IMR-90 (cell line): Measurements from ENCODE around the gene STIM1. TPM values are rescaled to one million over a fixed set of nuclear protein-coding genes. Genes with fewer than 3 reads are reported as not detected.

Experiments
- ATAC-seq: fragments of 200-7000 bp; cut with Tn5 transposase; 2 replicates; pipeline ENCODE4 v1.9.1; 2020; ENCODE audit warnings: low read depth, mild to moderate bottlenecking, moderate library complexity
- BruUV-seq: library from RNA; stranded (reverse); fragments of 400-500 nt; replicated peaks from 2 replicates; lab custom pipeline; 2021; lab: Mats Ljungman, UMichigan
- CTCF ChIA-PET: fragments of 300-600 bp; formaldehyde crosslinking; extraction: SDS; loops from one replicate; lab custom pipeline; 2021; ENCODE audit warnings: antibody characterized with exemption; lab: Yijun Ruan, JAX
- POLR2A ChIA-PET: fragments of 300-600 bp; sonication (Branson Sonifier 250); formaldehyde crosslinking; loops from one replicate; lab custom pipeline; 2022; ENCODE audit warnings: antibody characterized with exemption; ENCODE audit not compliant: unreplicated experiment; lab: Charles Lee
- DNase-seq: peaks from one replicate; pipeline ENCODE4 v3.0.0; 2013
- H2AFZ ChIP-seq: replicated peaks from 2 replicates; pipeline ENCODE3; 2013; ENCODE audit warnings: low read length, mild to moderate bottlenecking; ENCODE audit not compliant: poor library complexity
- H2AK5ac ChIP-seq: 2 replicates; pipeline ENCODE4 v1.6.1; 2013; ENCODE audit warnings: low read depth, low read length, inconsistent platforms
- H2AK9ac ChIP-seq: replicated peaks from 2 replicates; pipeline ENCODE3; 2013; ENCODE audit warnings: mild to moderate bottlenecking, low read depth, low read length, moderate library complexity; ENCODE audit not compliant: poor library complexity
- H2BK120ac ChIP-seq: 2 replicates; pipeline ENCODE4 v1.6.1; 2013; ENCODE audit warnings: low read depth, low read length, inconsistent platforms
- H2BK15ac ChIP-seq: 3 replicates; pipeline ENCODE4 v1.6.1; 2013; ENCODE audit warnings: low read depth, low read length, inconsistent platforms
- H2BK20ac ChIP-seq: 2 replicates; pipeline ENCODE4 v1.6.1; 2013; ENCODE audit warnings: low read depth, mild to moderate bottlenecking, inconsistent platforms, low read length, moderate library complexity
- H2BK5ac ChIP-seq: 2 replicates; pipeline ENCODE4 v1.6.1; 2013; ENCODE audit warnings: mild to moderate bottlenecking, low read depth, low read length, inconsistent platforms; ENCODE audit not compliant: poor library complexity, severe bottlenecking
- H3K14ac ChIP-seq: replicated peaks from 2 replicates; pipeline ENCODE4 v1.6.1; 2013; ENCODE audit warnings: low read depth, low read length, inconsistent platforms
- H3K18ac ChIP-seq: 2 replicates; pipeline ENCODE4 v1.6.1; 2013; ENCODE audit warnings: low read depth, low read length, control low read depth
- H3K23ac ChIP-seq: 2 replicates; pipeline ENCODE4 v1.6.1; 2013; ENCODE audit warnings: low read depth, low read length, inconsistent platforms
- H3K27ac ChIP-seq: 2 replicates; pipeline ENCODE4 v1.5.1; 2013; ENCODE audit warnings: mild to moderate bottlenecking, control low read depth, low read length; ENCODE audit not compliant: insufficient read depth
- H3K27me3 ChIP-seq: 2 replicates; pipeline ENCODE4 v1.6.1; 2013; ENCODE audit warnings: low read length; ENCODE audit not compliant: control insufficient read depth, insufficient read depth
- H3K36me3 ChIP-seq: 2 replicates; pipeline ENCODE4 v1.6.1; 2013; ENCODE audit warnings: low read length, mixed read lengths; ENCODE audit not compliant: control insufficient read depth, insufficient read depth
- H3K4ac ChIP-seq: 2 replicates; pipeline ENCODE4 v1.6.1; 2013; ENCODE audit warnings: low read depth, low read length, inconsistent platforms
- H3K4me1 ChIP-seq: 2 replicates; pipeline ENCODE4 v1.6.1; 2013; ENCODE audit warnings: low read length, mixed read lengths; ENCODE audit not compliant: control insufficient read depth, insufficient read depth
- H3K4me2 ChIP-seq: 2 replicates; pipeline ENCODE4 v1.6.1; 2013; ENCODE audit warnings: low read depth, mild to moderate bottlenecking, control low read depth, low read length, moderate library complexity
- H3K4me3 ChIP-seq: 2 replicates; pipeline ENCODE4 v1.5.1; 2013; ENCODE audit warnings: low read depth, mild to moderate bottlenecking, control low read depth, low read length, moderate library complexity; ENCODE audit not compliant: insufficient read depth
- H3K56ac ChIP-seq: 2 replicates; pipeline ENCODE4 v1.6.1; 2013; ENCODE audit warnings: low read length, inconsistent platforms; ENCODE audit not compliant: insufficient read depth; ENCODE audit errors: extremely low read depth
- H3K79me1 ChIP-seq, 2 experiments: 2 replicates each; pipeline ENCODE4 v1.6.1; 2013; ENCODE audit warnings: low read length in 2 of 2, inconsistent platforms in 1 of 2, low read depth in 1 of 2
- H3K9ac ChIP-seq: 2 replicates; pipeline ENCODE4 v1.6.1; 2013; ENCODE audit warnings: low read depth, low read length, control low read depth
- H3K9me1 ChIP-seq: 2 replicates; pipeline ENCODE4 v1.6.1; 2013; ENCODE audit warnings: low read length, inconsistent platforms; ENCODE audit not compliant: insufficient read depth
- H3K9me3 ChIP-seq: 2 replicates; pipeline ENCODE4 v1.6.1; 2013; ENCODE audit warnings: low read length; ENCODE audit not compliant: control insufficient read depth, insufficient read depth
- H4K20me1 ChIP-seq: 2 replicates; pipeline ENCODE4 v1.6.1; 2013; ENCODE audit warnings: low read length, inconsistent platforms; ENCODE audit not compliant: insufficient read depth
- H4K5ac ChIP-seq: 2 replicates; pipeline ENCODE4 v1.6.1; 2013; ENCODE audit warnings: mild to moderate bottlenecking, low read depth, low read length, control low read depth
- H4K8ac ChIP-seq, 2 experiments: 2 replicates each; pipeline ENCODE4 v1.6.1; 2013; ENCODE audit warnings: low read depth in 2 of 2, low read length in 2 of 2, control low read depth in 1 of 2, inconsistent platforms in 1 of 2
- H4K91ac ChIP-seq: 2 replicates; pipeline ENCODE4 v1.6.1; 2013; ENCODE audit warnings: low read depth, low read length, inconsistent platforms; ENCODE audit not compliant: insufficient read depth
- BHLHE40 ChIP-seq: fragments of 150-350 bp; IDR thresholded peaks from 2 replicates; pipeline ENCODE4 v1.6.1; 2016; ENCODE audit warnings: mild to moderate bottlenecking, low read depth, low read length
- CEBPB ChIP-seq: IDR thresholded peaks from 2 replicates; pipeline ENCODE4 v1.6.1; 2012; ENCODE audit warnings: low read depth, low read length, improper control_type of control experiment
- CHD1 ChIP-seq: IDR thresholded peaks from 2 replicates; pipeline ENCODE4 v1.6.1; 2012; ENCODE audit warnings: low read depth, low read length, improper control_type of control experiment
- FOS ChIP-seq: fragments of 150-350 bp; IDR thresholded peaks from 2 replicates; pipeline ENCODE4 v1.6.1; 2016; ENCODE audit warnings: low read depth, low read length
- MAFK ChIP-seq: IDR thresholded peaks from 2 replicates; pipeline ENCODE4 v1.6.1; 2012; ENCODE audit warnings: low read depth, low read length, improper control_type of control experiment
- MAZ ChIP-seq: IDR thresholded peaks from 2 replicates; pipeline ENCODE4 v1.6.1; 2012; ENCODE audit warnings: low read depth, mild to moderate bottlenecking, low read length, improper control_type of control experiment, moderate library complexity, borderline replicate concordance
- MXI1 ChIP-seq: IDR thresholded peaks from 2 replicates; pipeline ENCODE4 v1.6.1; 2012; ENCODE audit warnings: low read depth, mild to moderate bottlenecking, low read length, moderate library complexity, borderline replicate concordance
- NFE2L2 ChIP-seq: fragments of 150-350 bp; IDR thresholded peaks from 2 replicates; pipeline ENCODE4 v1.6.1; 2016; ENCODE audit warnings: low read depth, mild to moderate bottlenecking, low read length
- POLR2A ChIP-seq: IDR thresholded peaks from 2 replicates; pipeline ENCODE4 v1.6.1; 2012; ENCODE audit warnings: mild to moderate bottlenecking, low read depth, low read length
- RAD21 ChIP-seq: IDR thresholded peaks from 2 replicates; pipeline ENCODE4 v1.6.1; 2012; ENCODE audit warnings: low read length, improper control_type of control experiment
- RCOR1 ChIP-seq: IDR thresholded peaks from 2 replicates; pipeline ENCODE4 v1.6.1; 2012; ENCODE audit warnings: mild to moderate bottlenecking, low read length, improper control_type of control experiment; ENCODE audit not compliant: insufficient replicate concordance
- RFX5 ChIP-seq: IDR thresholded peaks from 2 replicates; pipeline ENCODE4 v1.8.0; 2012; ENCODE audit warnings: low read depth, mild to moderate bottlenecking, low read length, moderate library complexity
- SMC3 ChIP-seq: fragments of 150-350 bp; IDR thresholded peaks from 2 replicates; pipeline ENCODE4 v1.6.1; 2016; ENCODE audit warnings: low read depth, mild to moderate bottlenecking, antibody characterized with exemption, low read length, moderate library complexity
- dilution Hi-C: fragments of 300-500 bp; cut with HindIII; formaldehyde crosslinking; loops from one replicate; pipeline ENCODE4 v1.14.3; 2018; ENCODE audit warnings: low sequenced_read_pairs; ENCODE audit not compliant: unreplicated experiment
- in situ Hi-C: fragments of 300-500 bp; cut with MboI; formaldehyde crosslinking; loops from 3 replicates; pipeline ENCODE4 v1.14.3; 2019; ENCODE audit warnings: low sequenced_read_pairs, inconsistent platforms, mixed read lengths
- intact Hi-C: fragments of 100-400 bp; cut with micrococcal nuclease; formaldehyde crosslinking; loops from 2 replicates; pipeline ENCODE4 v1.10.0; 2022
- polyA plus RNA-seq, 3 experiments: library from polyadenylated mRNA; depleted of rRNA; stranded (reverse); fragments of >200 nt; gene quantifications; 2 replicates each; pipeline ENCODE4 v1.2.3, GENCODE V29; 2012; ENCODE audit warnings: low replicate concordance in 1 of 3
- total RNA-seq: library from RNA; depleted of rRNA; stranded (reverse); fragments of >200 nt; gene quantifications from 2 replicates; pipeline ENCODE4 v1.2.3, GENCODE V29; 2012
- TF ChIP-seq, protein P1 (sequence below): conservative IDR thresholded peaks from 2 replicates; pipeline ENCODE4 v1.5.1; 2012; ENCODE audit warnings: mild to moderate bottlenecking, low read depth, low read length, improper control_type of control experiment
- TF ChIP-seq, protein P2 (sequence below): fragments of 150-350 bp; IDR thresholded peaks from 2 replicates; pipeline ENCODE4 v1.6.1; 2017; ENCODE audit warnings: mild to moderate bottlenecking, antibody characterized with exemption, low read length, low read depth
- TF ChIP-seq, protein P3 (sequence below): fragments of 150-350 bp; IDR thresholded peaks from 2 replicates; pipeline ENCODE4 v1.6.1; 2016; ENCODE audit warnings: low read depth, mild to moderate bottlenecking, low read length, moderate library complexity, borderline replicate concordance

The STIM1 gene
- total and polyA plus RNA-seq, 2 of the 4 experiments (the other 2 are of a cell fraction): 17.9 to 23.0 TPM

DNA sequence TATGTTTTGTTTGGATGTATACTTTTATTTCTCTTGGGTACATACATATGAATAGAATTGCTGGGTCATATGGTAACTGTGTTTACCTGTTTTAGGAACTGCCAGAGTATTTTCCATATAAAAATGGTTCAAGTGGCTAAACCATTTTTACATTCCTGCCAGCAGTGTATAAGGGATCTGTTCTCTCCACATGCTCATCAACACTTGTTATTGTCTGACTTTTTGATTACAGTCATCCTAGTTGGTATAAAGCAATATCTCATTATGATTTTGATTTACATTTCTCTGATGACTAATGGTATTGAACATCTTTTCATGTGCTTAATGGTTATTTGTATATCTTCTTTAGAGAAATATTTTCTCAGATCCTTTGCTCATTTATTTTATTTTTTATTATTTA is 134.9 kb downstream of the STIM1 start:
- Histone ChIP-seq H4K20me1 (no peaks in the 10 kb centered on the region), H3K27ac (no peak overlapping the region), H3K23ac (no peak overlapping the region), H3K36me3 (no peaks in the 10 kb centered on the region), H2BK20ac (no peak overlapping the region), H2AFZ (no peak overlapping the region), H3K18ac (no peak overlapping the region), H4K8ac (no peak overlapping the region), H3K27me3 (no peaks in the 10 kb centered on the region), H3K9me1 (no peaks in the 10 kb centered on the region), H3K9ac (no peak overlapping the region), H4K5ac (no peak overlapping the region), H3K4me2 (no peak overlapping the region), H2BK5ac (no peak overlapping the region), H3K79me1 (peaks cover 0 to 2% of the 10 kb centered on the region in 2 experiments; a peak in 2 of 4 replicates), H3K14ac (no peak overlapping the region), H3K4me1 (peaks cover 4% of the 10 kb centered on the region), H3K4me3 (no peak overlapping the region), H3K9me3 (peaks cover 7% of the 10 kb centered on the region), H3K56ac (no peak overlapping the region), H3K4ac (no peak overlapping the region), H2AK5ac (no peak overlapping the region), H2AK9ac (no peak overlapping the region), H2BK15ac (no peak overlapping the region), H2BK120ac (no peak overlapping the region), H4K91ac (no peak overlapping the region)
- ATAC-seq (no peak), DNase-seq (no peak)
- dilution Hi-C loops: no loop called here
- ChIA-PET CTCF (no interaction called here), POLR2A (no interaction called here)
- no TSS peak for BruUV-seq
- TF ChIP-seq SMC3 (no peak), NFE2L2 (no peak), MXI1 (no peak), POLR2A (no peak), RAD21 (no peak), RCOR1 (no peak), MAZ (no peak), RFX5 (no peak), CHD1 (no peak), CEBPB (no peak), FOS (no peak), MAFK (no peak), BHLHE40 (no peak)
- TF ChIP-seq, protein P1, sequence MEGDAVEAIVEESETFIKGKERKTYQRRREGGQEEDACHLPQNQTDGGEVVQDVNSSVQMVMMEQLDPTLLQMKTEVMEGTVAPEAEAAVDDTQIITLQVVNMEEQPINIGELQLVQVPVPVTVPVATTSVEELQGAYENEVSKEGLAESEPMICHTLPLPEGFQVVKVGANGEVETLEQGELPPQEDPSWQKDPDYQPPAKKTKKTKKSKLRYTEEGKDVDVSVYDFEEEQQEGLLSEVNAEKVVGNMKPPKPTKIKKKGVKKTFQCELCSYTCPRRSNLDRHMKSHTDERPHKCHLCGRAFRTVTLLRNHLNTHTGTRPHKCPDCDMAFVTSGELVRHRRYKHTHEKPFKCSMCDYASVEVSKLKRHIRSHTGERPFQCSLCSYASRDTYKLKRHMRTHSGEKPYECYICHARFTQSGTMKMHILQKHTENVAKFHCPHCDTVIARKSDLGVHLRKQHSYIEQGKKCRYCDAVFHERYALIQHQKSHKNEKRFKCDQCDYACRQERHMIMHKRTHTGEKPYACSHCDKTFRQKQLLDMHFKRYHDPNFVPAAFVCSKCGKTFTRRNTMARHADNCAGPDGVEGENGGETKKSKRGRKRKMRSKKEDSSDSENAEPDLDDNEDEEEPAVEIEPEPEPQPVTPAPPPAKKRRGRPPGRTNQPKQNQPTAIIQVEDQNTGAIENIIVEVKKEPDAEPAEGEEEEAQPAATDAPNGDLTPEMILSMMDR: no peak
- TF ChIP-seq, protein P2, sequence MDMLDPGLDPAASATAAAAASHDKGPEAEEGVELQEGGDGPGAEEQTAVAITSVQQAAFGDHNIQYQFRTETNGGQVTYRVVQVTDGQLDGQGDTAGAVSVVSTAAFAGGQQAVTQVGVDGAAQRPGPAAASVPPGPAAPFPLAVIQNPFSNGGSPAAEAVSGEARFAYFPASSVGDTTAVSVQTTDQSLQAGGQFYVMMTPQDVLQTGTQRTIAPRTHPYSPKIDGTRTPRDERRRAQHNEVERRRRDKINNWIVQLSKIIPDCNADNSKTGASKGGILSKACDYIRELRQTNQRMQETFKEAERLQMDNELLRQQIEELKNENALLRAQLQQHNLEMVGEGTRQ: no peak
- TF ChIP-seq, protein P3, sequence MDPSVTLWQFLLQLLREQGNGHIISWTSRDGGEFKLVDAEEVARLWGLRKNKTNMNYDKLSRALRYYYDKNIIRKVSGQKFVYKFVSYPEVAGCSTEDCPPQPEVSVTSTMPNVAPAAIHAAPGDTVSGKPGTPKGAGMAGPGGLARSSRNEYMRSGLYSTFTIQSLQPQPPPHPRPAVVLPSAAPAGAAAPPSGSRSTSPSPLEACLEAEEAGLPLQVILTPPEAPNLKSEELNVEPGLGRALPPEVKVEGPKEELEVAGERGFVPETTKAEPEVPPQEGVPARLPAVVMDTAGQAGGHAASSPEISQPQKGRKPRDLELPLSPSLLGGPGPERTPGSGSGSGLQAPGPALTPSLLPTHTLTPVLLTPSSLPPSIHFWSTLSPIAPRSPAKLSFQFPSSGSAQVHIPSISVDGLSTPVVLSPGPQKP: no peak
- intact Hi-C loops: no loop called here
- in situ Hi-C loops: no loop called here
